H1 (cell line): ENCODE data around the gene MIS18BP1.

Source experiments
- ASH2L ChIP-seq: fragments of 200-600, 300-600 bp; sonication (generic); IDR thresholded peaks from one replicate; pipeline ENCODE4 v1.7.1; 2017; ENCODE audit warnings: low read length
- ATF3 ChIP-seq: IDR thresholded peaks from 2 replicates; pipeline ENCODE4 v1.6.1; 2011; ENCODE audit warnings: low read depth, mild to moderate bottlenecking, low read length; ENCODE audit not compliant: insufficient read depth
- CEBPB ChIP-seq: IDR thresholded peaks from 2 replicates; pipeline ENCODE4 v1.6.1; 2012; ENCODE audit warnings: low read depth, low read length
- CTCF ChIP-seq, 3 experiments: IDR thresholded peaks; 1 replicate in 2 of 3; 2 replicates in 1 of 3; pipeline versions ENCODE4 v1.5.1 to v1.6.1; 2011; ENCODE audit warnings: low read length in 3 of 3, mild to moderate bottlenecking in 3 of 3, inconsistent platforms in 2 of 3, low read depth in 1 of 3, moderate library complexity in 1 of 3; ENCODE audit not compliant: insufficient read depth in 1 of 3; ENCODE audit errors: control extremely low read depth in 1 of 3
- EP300 ChIP-seq, 2 experiments: IDR thresholded peaks; 1 replicate in 1 of 2; 2 replicates in 1 of 2; pipeline ENCODE4 v1.6.1; 2011 to 2012; ENCODE audit warnings: low read depth in 2 of 2, low read length in 2 of 2, mild to moderate bottlenecking in 2 of 2, borderline replicate concordance in 1 of 2, inconsistent platforms in 1 of 2, moderate library complexity in 1 of 2
- KDM1A ChIP-seq: fragments of 200-600, 300-600 bp; sonication (generic); IDR thresholded peaks from 2 replicates; pipeline ENCODE4 v1.7.1; 2016; ENCODE audit warnings: mild to moderate bottlenecking, low read length, borderline replicate concordance
- SAP30 ChIP-seq: fragments of 300-600 bp; sonication (generic); IDR thresholded peaks from 2 replicates; pipeline ENCODE4 v1.7.1; 2012; ENCODE audit warnings: low read length, moderate library complexity, mild to moderate bottlenecking, inconsistent platforms; ENCODE audit not compliant: insufficient read depth, insufficient replicate concordance
- SP4 ChIP-seq: IDR thresholded peaks from 2 replicates; pipeline ENCODE4 v1.6.1; 2012; ENCODE audit warnings: low read length, inconsistent platforms
- TCF12 ChIP-seq: IDR thresholded peaks from 2 replicates; pipeline ENCODE4 v1.6.1; 2011; ENCODE audit warnings: low read depth, mild to moderate bottlenecking, low read length
- YY1 ChIP-seq: IDR thresholded peaks from 2 replicates; pipeline ENCODE4 v1.6.1; 2011; ENCODE audit warnings: low read depth, mild to moderate bottlenecking, low read length
- ZNF274 ChIP-seq: IDR thresholded peaks from 2 replicates; pipeline ENCODE4 v1.7.0; 2012; ENCODE audit warnings: low read length, borderline replicate concordance; ENCODE audit errors: extremely low read depth

- TF ChIP-seq CTCF (IDR thresholded peaks at IDR 0.05; ENCODE audit: control extremely low read depth in 1 of 3, insufficient read depth in 1 of 3, low read depth in 1 of 3, low read length in 3 of 3): no peak
- TF ChIP-seq ATF3: no peak
- no peak for TF ChIP-seq SAP30
- TF ChIP-seq YY1: no peak
- no peak for TF ChIP-seq TCF12
- TF ChIP-seq CEBPB: no peak
- TF ChIP-seq ASH2L: no peak
- no peak for TF ChIP-seq ZNF274
- no peak for TF ChIP-seq EP300 (IDR thresholded peaks at IDR 0.05; ENCODE audit: borderline replicate concordance in 1 of 2, low read depth in 2 of 2, low read length in 2 of 2)
- TF ChIP-seq KDM1A: no peak
- no peak for TF ChIP-seq SP4
Observed at GRCh38 chr14:45185100-45185814, 67.7 kb downstream of the MIS18BP1 start.
